GM06990 (cell line): Measurements from ENCODE around the gene NR3C2.

Experiments used
- DNase-seq: peaks from one replicate; pipeline ENCODE4 v3.0.0-alpha.2; 2011; ENCODE audit not compliant: insufficient read length; ENCODE audit errors: extremely low read depth
- H3K27me3 ChIP-seq: replicated peaks from 2 replicates; pipeline ENCODE4 v1.6.0; 2011; ENCODE audit warnings: low read length; ENCODE audit not compliant: control insufficient read depth, insufficient read depth
- H3K36me3 ChIP-seq: 2 replicates; pipeline ENCODE4 v1.5.1; 2011; ENCODE audit warnings: low read length; ENCODE audit not compliant: control insufficient read depth, insufficient read depth
- H3K4me3 ChIP-seq: replicated peaks from 2 replicates; pipeline ENCODE4 v1.5.1; 2011; ENCODE audit warnings: low read depth, mild to moderate bottlenecking, control low read depth, low read length
- TF ChIP-seq, protein P1 (sequence below): IDR thresholded peaks from 2 replicates; pipeline ENCODE4 v1.5.1; 2011; ENCODE audit warnings: low read length, control low read depth, mild to moderate bottlenecking, inconsistent platforms; ENCODE audit not compliant: insufficient read depth, poor library complexity, severe bottlenecking

NR3C2 gene

DNA sequence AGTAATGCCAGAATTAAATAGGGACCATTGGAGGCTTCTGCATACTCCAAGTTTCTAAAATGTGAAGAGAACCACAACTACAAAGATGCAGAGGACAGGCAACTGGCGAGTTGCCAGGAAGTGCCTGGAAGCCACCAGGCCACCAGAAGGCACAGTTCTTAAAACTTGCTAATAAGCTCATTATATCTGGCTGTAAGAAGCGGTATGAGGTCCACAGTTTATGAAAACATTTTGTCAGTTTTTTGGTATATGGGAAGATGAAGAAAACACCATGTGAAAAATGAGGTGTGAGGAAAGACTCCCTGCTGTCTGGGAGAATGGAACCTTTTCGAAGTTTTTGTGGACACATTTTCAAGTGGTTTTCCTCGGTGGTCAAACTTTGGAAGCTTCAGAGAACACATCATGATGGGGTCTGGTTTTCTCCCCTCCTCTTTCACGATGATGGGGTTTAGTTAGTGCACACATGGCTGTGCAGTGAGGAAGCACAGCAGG is 202.7 kb downstream of the NR3C2 start:
- TF ChIP-seq, protein P1, sequence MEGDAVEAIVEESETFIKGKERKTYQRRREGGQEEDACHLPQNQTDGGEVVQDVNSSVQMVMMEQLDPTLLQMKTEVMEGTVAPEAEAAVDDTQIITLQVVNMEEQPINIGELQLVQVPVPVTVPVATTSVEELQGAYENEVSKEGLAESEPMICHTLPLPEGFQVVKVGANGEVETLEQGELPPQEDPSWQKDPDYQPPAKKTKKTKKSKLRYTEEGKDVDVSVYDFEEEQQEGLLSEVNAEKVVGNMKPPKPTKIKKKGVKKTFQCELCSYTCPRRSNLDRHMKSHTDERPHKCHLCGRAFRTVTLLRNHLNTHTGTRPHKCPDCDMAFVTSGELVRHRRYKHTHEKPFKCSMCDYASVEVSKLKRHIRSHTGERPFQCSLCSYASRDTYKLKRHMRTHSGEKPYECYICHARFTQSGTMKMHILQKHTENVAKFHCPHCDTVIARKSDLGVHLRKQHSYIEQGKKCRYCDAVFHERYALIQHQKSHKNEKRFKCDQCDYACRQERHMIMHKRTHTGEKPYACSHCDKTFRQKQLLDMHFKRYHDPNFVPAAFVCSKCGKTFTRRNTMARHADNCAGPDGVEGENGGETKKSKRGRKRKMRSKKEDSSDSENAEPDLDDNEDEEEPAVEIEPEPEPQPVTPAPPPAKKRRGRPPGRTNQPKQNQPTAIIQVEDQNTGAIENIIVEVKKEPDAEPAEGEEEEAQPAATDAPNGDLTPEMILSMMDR: no peak
- no peaks in the 10 kb centered on the region; the same call in 1 of the 2 replicates for H3K27me3 ChIP-seq
- no peak for DNase-seq

DNA sequence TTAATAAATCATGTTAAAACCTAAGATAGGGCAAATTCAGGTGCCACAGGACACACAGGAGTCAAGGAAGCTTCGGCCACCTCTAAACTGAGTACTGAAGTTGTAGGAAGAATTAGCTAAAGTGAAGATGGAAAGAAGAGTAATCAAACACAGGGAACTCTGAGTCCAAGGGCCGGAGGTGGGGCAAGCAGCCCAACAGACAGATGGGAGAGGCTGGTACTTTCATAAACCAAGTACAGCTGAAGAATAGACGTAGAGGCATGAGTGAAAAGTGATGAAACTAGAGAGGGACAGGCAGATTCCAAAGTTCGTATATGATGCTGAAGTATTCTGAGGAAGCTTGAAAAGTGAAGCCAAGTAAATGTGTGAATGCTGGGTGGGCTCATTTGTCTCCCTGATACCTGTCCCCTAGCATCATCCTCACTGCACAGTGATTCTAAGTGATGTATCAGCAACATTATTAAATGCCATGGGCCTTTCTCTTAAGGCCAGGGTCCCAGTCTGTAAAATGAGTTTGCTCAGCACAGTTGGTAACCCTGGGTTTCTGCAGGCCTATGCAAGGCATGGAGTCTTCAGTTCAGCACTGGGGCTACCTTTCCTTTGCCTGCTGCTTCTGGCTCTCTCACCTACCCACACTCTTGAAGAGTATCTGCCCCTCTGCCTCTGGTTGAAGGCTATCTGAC is 203.3 kb downstream of the NR3C2 start:
- DNase-seq: no peak
- Histone ChIP-seq H3K4me3 (no peak overlapping the region), H3K27me3 (no peaks in the 10 kb centered on the region; the same call in 1 of the 2 replicates), H3K36me3 (no peaks in the 10 kb centered on the region)
- TF ChIP-seq, protein P1: no peak

More for the DNA sequence above, 202.7 kb downstream of the NR3C2 start:
- no peak overlapping the region for H3K4me3 ChIP-seq
- H3K36me3 ChIP-seq: no peaks in the 10 kb centered on the region

DNA sequence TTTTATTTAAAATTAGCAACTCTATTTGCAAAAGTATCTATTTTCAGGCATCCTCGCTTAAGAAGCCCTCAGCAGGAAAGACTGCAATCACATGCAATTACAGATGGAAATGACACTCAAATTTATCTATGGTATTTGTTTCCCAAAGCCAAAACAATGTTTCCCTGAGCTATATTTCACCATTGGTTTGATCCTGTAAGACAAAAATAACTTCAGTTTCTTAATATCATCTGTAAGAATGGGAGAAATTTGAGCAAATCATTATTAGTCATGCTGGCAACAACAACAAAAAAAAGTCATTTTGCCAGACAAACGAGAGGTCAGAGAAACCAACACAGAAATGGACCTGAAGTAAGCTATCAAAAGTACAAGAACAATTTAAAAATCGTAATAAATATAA is 204.1 kb downstream of the NR3C2 start:
- H3K27me3 ChIP-seq: no peaks in the 10 kb centered on the region; the same call in 1 of the 2 replicates
- no peak overlapping the region for H3K4me3 ChIP-seq
- no peak for DNase-seq
- H3K36me3 ChIP-seq: no peaks in the 10 kb centered on the region
- TF ChIP-seq, protein P1: no peak

DNA sequence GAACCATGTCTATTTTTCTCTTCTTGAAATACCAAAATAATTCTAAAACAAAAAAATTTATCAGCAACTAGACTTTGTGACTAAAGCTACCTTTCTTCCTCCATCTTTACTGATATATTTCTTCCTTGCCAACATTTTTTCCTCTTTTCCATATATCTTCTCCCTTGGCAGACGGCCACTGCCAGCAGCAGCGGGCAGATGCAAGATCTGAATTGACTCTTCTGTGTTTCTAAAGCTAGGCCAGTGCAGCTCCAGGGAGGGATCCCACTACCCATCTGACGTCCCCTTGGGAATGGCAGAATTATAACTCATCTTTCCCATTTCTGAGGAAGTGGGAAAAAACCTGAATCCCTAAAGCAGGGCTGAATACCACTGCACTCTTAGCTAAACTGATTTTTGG is 206.4 kb downstream of the NR3C2 start:
- no peak overlapping the region for H3K4me3 ChIP-seq
- no peak for DNase-seq
- H3K27me3 ChIP-seq: no peaks in the 10 kb centered on the region; the same call in 1 of the 2 replicates
- H3K36me3 ChIP-seq: no peaks in the 10 kb centered on the region
- TF ChIP-seq, protein P1: no peak

DNA sequence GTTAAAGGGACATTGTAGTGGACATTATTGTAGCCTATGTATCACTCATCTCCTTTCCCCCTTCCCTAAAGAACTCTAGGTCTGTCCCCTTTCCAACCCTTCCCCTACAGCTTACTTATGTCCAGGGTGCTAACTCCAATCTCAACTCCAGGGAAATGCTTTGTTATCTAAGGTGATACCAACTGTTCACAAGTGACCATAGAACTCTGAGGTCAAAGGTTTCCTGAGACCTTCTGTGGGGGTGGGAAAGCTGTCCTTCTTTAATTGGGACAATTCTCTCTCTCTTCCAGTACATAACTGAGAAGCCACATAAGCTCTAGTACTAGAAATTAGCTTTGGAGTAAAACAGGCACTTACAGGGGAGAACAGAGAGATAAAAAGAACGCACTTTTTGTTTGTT is 212.4 kb downstream of the NR3C2 start:
- Histone ChIP-seq H3K27me3 (no peaks in the 10 kb centered on the region), H3K36me3 (no peaks in the 10 kb centered on the region), H3K4me3 (no peak overlapping the region)
- DNase-seq: no peak
- TF ChIP-seq, protein P1: no peak
